K562 (cell line): ENCODE results near the gene SYVN1. TPM values are rescaled to one million over a fixed set of nuclear protein-coding genes. Genes with fewer than 3 reads are reported as not detected.

Experiments used
- EGR1 ChIP-seq: fragments of 450-650 bp; conservative IDR thresholded peaks from 2 replicates; pipeline ENCODE4 v1.6.1; 2017; ENCODE audit warnings: mild to moderate bottlenecking
- ELF1 ChIP-seq: fragments of 200-800 bp; sonication (Bioruptor generic); IDR thresholded peaks from 2 replicates; pipeline ENCODE4 v1.6.1; 2016; ENCODE audit warnings: missing genetic modification characterization, missing compliant biosample characterization
- FOXP4 ChIP-seq: sonication (generic); formaldehyde crosslinking; IDR thresholded peaks from 2 replicates; pipeline ENCODE4 v1.8.0; 2022; ENCODE audit warnings: mild to moderate bottlenecking, missing genetic modification reagents, borderline replicate concordance
- GATAD2A ChIP-seq: fragments of 450-650 bp; IDR thresholded peaks from 2 replicates; pipeline ENCODE4 v1.6.1; 2017
- GTF2E2 ChIP-seq: fragments of 200-800 bp; sonication (Bioruptor generic); IDR thresholded peaks from 2 replicates; pipeline ENCODE4 v1.6.1; 2016; ENCODE audit warnings: missing genetic modification characterization, missing compliant biosample characterization
- HES1 ChIP-seq: fragments of 450-650 bp; IDR thresholded peaks from 2 replicates; pipeline ENCODE4 v1.6.1; 2016; ENCODE audit warnings: low read depth, mild to moderate bottlenecking, moderate library complexity
- HOXB6 ChIP-seq: fragments of 250-450 bp; sonication (Bioruptor Pico); IDR thresholded peaks from 2 replicates; pipeline ENCODE4 v1.5.1; 2022; ENCODE audit warnings: mild to moderate bottlenecking, borderline replicate concordance
- KHSRP ChIP-seq: fragments of 450-650 bp; IDR thresholded peaks from 2 replicates; pipeline ENCODE4 v1.6.1; 2017
- MECOM ChIP-seq: fragments of 250-450 bp; sonication (Bioruptor Pico); IDR thresholded peaks from 2 replicates; pipeline ENCODE4 v1.8.0; 2022; ENCODE audit warnings: inconsistent platforms
- MITF ChIP-seq: IDR thresholded peaks from 2 replicates; pipeline ENCODE4 v1.6.1; 2014; ENCODE audit warnings: antibody characterized with exemption
- MXI1 ChIP-seq: IDR thresholded peaks from 2 replicates; pipeline ENCODE4 v1.6.1; 2011; ENCODE audit warnings: low read depth, mild to moderate bottlenecking, improper control_type of control experiment, low read length
- NFE2L1 ChIP-seq: fragments of 450-650 bp; IDR thresholded peaks from 2 replicates; pipeline ENCODE4 v1.6.1; 2016; ENCODE audit warnings: missing genetic modification characterization, low read depth, mild to moderate bottlenecking, missing compliant biosample characterization, moderate library complexity, borderline replicate concordance
- NFXL1 ChIP-seq: fragments of 450-650 bp; formaldehyde crosslinking; IDR thresholded peaks from 2 replicates; pipeline ENCODE4 v1.4.0; 2021; ENCODE audit warnings: mild to moderate bottlenecking
- POLR2AphosphoS5 ChIP-seq: IDR thresholded peaks from 2 replicates; pipeline ENCODE4 v1.6.1; 2011; ENCODE audit warnings: mild to moderate bottlenecking, low read depth, low read length, moderate library complexity; ENCODE audit not compliant: control insufficient read depth, insufficient read depth
- PPARD ChIP-seq: fragments of 250-450 bp; sonication (Bioruptor Pico); IDR thresholded peaks from 2 replicates; pipeline ENCODE4 v1.8.0; 2022; ENCODE audit warnings: inconsistent platforms, mild to moderate bottlenecking, moderate library complexity
- PREB ChIP-seq: sonication (generic); formaldehyde crosslinking; IDR thresholded peaks from 2 replicates; pipeline ENCODE4 v1.8.1; 2023; ENCODE audit warnings: mild to moderate bottlenecking, missing genetic modification reagents
- RFX7 ChIP-seq: fragments of 250-450 bp; sonication (Bioruptor Pico); IDR thresholded peaks from 2 replicates; pipeline ENCODE4 v1.5.1; 2021; ENCODE audit warnings: mild to moderate bottlenecking
- SIN3B ChIP-seq: fragments of 450-650 bp; IDR thresholded peaks from 2 replicates; pipeline ENCODE4 v1.6.1; 2017; ENCODE audit warnings: low read depth, mild to moderate bottlenecking, moderate library complexity
- SP2 ChIP-seq: IDR thresholded peaks from 2 replicates; pipeline ENCODE4 v1.6.1; 2011; ENCODE audit warnings: mild to moderate bottlenecking, low read depth, low read length, moderate library complexity; ENCODE audit not compliant: poor library complexity, severe bottlenecking; ENCODE audit errors: extremely low read depth
- TCF7 ChIP-seq: sonication (generic); IDR thresholded peaks from 2 replicates; pipeline ENCODE4 v1.6.1; 2016; ENCODE audit warnings: antibody characterized with exemption, borderline replicate concordance
- XRCC3 ChIP-seq: fragments of 450-650 bp; IDR thresholded peaks from 2 replicates; pipeline ENCODE4 v1.6.1; 2017; ENCODE audit warnings: mild to moderate bottlenecking, moderate library complexity
- ZNF217 ChIP-seq: sonication (generic); formaldehyde crosslinking; IDR thresholded peaks from 2 replicates; pipeline ENCODE4 v1.8.0; 2022; ENCODE audit warnings: mild to moderate bottlenecking, missing genetic modification reagents
- ZNF436 ChIP-seq: fragments of 250-450, 450-650 bp; sonication (Bioruptor Pico); formaldehyde crosslinking; IDR thresholded peaks from 2 replicates; pipeline ENCODE4 v1.7.0; 2020; ENCODE audit warnings: mild to moderate bottlenecking
- ZNF699 ChIP-seq: fragments of 250-450 bp; sonication (Bioruptor Pico); IDR thresholded peaks from 2 replicates; pipeline ENCODE4 v1.8.0; 2021; ENCODE audit warnings: mild to moderate bottlenecking, moderate library complexity; ENCODE audit not compliant: insufficient replicate concordance
- ZNF75A ChIP-seq: fragments of 450-650 bp; formaldehyde crosslinking; IDR thresholded peaks from 2 replicates; pipeline ENCODE4 v1.4.0; 2020; ENCODE audit warnings: mild to moderate bottlenecking
- polyA plus RNA-seq, 8 experiments: library from polyadenylated mRNA; depleted of rRNA in 4 of 8; stranded (reverse) in 5 of 8; unstranded in 3 of 8; fragments of >200 nt; fragmentation: Nextera tagmentation in 2 of 8; fragmentation: Illumina TruSeq in 1 of 8; extraction: Ambion mirVana in 2 of 8; extraction: Trizol in 1 of 8; gene quantifications; 2 replicates each; pipeline versions ENCODE4 v1.2.1 to v1.2.3, GENCODE V29; 2011 to 2014; ENCODE audit warnings: inconsistent platforms in 1 of 8, missing spikeins in 1 of 8
- total RNA-seq, 7 experiments: library from RNA; depleted of rRNA in 6 of 7; stranded (reverse); fragments of >200 nt in 6 of 7; fragmentation: Illumina TruSeq in 2 of 7; extraction: Trizol in 2 of 7; gene quantifications; 2 replicates each; pipeline versions ENCODE4 v1.2.1 to v1.2.3, GENCODE V29; 2011 to 2021; ENCODE audit warnings: low replicate concordance in 1 of 7

SYVN1 gene
- total and polyA plus RNA-seq, 9 of the 15 experiments (the other 6 are each of a cell fraction or from before 2014, with no cell fraction given) = 0.41 to 47.4 (median 9.9) TPM

GRCh38 chr11:65095974-65096806, 38.1 kb downstream of the SYVN1 start, which contains the start of gene VPS51 (continued):
- TF ChIP-seq HOXB6 (CRISPR knock-in tag) (no peak), ZNF436 (CRISPR knock-in tag) (no peak), POLR2AphosphoS5 (peak; percentile 87), TCF7 (peak; percentile 79; the same call in 1 of the 2 replicates), GTF2E2 (tag) (peak; percentile 94), SP2 (no peak), MITF (no peak), ZNF699 (CRISPR knock-in tag) (no peak), ELF1 (tag) (peak; percentile 97), XRCC3 (no peak), FOXP4 (CRISPR knock-in tag) (no peak), EGR1 (peak; percentile 39; the same call in 1 of the 2 replicates), NFXL1 (CRISPR knock-in tag) (no peak), PPARD (CRISPR knock-in tag) (no peak), ZNF75A (CRISPR knock-in tag) (no peak), GATAD2A (0 out of 2 replicates have a peak, but pooled peaks have one; percentile 30), PREB (CRISPR knock-in tag) (no peak), SIN3B (peak; percentile 89), NFE2L1 (tag) (no peak), ZNF217 (CRISPR knock-in tag) (no peak), MECOM (CRISPR knock-in tag) (0 out of 2 replicates have a peak, but pooled peaks have one; percentile 70), RFX7 (CRISPR knock-in tag) (no peak), KHSRP (no peak), MXI1 (peak; percentile 79), HES1 (no peak)
